GM21717 (cell line): Measurements from ENCODE around the gene ASMTL.
A peak's percentile ranks its signal among the peaks of the same experiment; 100 is the strongest.
"Not testable (repeated sequence)": the region's sequence is repeated elsewhere in the genome, so short reads cannot be mapped to it uniquely, and the experiment has no call there.

ENCODE experiments used
- ATAC-seq: cut with Tn5 transposase; IDR thresholded peaks from one replicate; pipeline ENCODE4 v1.9.1; 2021; ENCODE audit warnings: mild to moderate bottlenecking, moderate library complexity; ENCODE audit not compliant: unreplicated experiment

Gene ASMTL

GRCh38 chrX:1452516-1453394 is at the start of gene ASMTL:
ASMTL (minus strand) TSS chrX:1452909; CDS start chrX:1452840, 69 bp downstream.
- peak; percentile 69 for ATAC-seq

- ATAC-seq, result peak; percentile 32
Observed at GRCh38 chrX:1502241-1502640, 49.5 kb upstream of the ASMTL start.

- ATAC-seq, result peak; percentile 70
Observed at GRCh38 chrX:1500701-1501624, 48.3 kb upstream of the ASMTL start.

GRCh38 chrX:1496076-1496475 is 43.4 kb upstream of the ASMTL start:
- no peak for ATAC-seq

GRCh38 chrX:1493877-1494510 is 41.3 kb upstream of the ASMTL start:
- ATAC-seq, result peak; percentile 61

- peak; percentile 0 for ATAC-seq
Observed at GRCh38 chrX:1493412-1493811, 40.7 kb upstream of the ASMTL start.

DNA sequence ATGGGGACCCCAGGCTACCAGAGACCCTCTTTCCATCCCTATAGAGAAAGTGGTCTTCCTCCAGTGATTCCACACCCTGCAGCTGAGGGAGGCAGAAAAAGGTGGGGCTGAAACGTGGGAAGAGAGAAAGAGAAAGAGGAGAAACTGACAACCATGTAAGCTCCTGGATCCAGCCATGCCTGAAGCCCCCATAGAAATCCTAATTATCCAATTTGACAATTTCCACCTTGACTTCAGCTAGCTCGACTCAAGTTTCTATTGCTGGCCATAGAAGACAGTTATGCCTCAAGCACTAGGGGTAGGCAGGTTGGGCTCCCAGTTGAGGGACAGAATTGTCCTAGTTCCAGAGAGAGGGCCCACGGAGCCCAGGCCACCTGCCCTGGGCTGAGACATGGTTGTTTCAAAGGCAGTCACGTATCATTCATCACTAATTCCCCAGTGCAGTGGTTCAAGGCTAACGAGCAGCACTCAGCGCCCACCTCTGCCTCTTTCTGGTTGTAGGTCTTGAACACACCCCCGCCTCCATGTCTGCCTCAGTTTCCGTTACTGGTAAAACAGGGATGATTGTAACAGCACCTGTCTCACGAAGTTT is 39.8 kb upstream of the ASMTL start:
- ATAC-seq, result no peak

DNA sequence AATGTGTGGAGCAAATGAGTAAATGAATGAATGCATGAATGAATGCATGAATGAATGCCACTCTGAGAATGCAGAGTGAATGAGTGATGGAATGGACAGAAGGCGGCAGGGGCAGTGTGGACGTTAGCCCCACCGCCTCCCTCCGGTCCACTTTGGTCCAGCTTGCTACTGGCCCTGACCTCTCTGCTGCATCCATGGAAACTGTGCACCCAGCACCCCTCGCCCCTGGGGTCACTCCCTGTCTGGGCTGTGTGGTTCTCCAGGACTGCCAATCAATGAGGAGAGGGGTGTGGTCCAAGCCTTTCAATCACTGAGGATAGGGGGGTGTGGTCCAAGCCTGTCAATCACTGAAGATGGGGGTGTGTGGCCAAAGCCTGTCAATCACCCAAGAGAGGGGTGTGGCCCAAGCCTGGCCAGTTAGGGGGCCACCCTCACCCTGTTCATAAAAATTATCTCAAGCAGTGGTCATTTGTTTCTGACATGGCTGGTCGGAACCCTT is 39.2 kb upstream of the ASMTL start:
- peak; percentile 68 for ATAC-seq

GRCh38 chrX:1491248-1491647 is 38.5 kb upstream of the ASMTL start:
- ATAC-seq, result not testable (repeated sequence)

DNA sequence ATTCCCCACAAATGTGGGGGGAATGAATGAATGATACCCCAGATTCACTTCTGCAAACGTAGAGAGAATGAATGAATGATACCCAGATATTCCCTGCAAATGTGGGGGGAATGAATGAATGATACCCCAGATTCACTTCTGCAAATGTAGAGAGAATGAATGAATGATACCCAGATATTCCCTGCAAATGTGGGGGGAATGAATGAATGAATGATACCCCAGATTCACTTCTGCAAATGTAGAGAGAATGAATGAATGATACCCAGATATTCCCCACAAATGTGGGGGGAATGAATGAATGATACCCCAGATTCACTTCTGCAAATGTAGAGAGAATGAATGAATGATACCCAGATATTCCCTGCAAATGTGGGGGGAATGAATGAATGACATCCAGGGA is 38.0 kb upstream of the ASMTL start:
- not testable (repeated sequence) for ATAC-seq

DNA sequence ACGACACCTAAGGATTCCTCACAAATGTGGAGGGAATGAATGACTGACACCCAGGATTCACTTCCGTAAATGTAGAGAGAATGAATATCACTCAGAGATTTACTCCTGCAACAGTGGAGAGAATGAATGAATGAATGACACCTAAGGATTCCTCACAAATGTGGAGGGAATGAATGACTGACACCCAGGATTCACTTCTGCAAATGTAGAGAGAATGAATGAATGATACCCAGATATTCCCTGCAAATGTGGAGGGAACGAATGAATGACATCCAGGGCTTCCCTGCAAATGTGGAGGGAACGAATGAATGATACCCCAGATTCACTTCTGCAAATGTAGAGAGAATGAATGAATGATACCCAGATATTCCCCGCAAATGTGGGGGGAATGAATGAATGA is 36.6 kb upstream of the ASMTL start:
- not testable (repeated sequence) for ATAC-seq

DNA sequence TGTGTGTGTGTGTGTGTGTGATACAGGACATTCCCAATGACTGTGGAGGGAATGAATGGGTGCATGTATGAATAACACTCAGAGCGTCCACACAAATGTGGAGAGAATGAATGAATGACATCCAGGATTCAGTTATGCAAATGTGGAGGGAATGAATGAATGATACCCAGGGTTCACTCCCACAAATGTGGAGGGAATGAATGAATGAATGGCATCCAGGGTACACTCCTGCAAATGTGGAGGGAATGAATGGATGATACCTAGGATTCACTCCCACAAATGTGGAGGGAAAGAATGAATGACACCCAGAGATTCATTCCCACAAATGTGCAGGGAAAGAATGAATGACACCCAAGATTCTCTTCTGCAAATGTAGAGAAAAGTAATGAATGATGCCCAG is 36.0 kb upstream of the ASMTL start:
- no peak for ATAC-seq

DNA sequence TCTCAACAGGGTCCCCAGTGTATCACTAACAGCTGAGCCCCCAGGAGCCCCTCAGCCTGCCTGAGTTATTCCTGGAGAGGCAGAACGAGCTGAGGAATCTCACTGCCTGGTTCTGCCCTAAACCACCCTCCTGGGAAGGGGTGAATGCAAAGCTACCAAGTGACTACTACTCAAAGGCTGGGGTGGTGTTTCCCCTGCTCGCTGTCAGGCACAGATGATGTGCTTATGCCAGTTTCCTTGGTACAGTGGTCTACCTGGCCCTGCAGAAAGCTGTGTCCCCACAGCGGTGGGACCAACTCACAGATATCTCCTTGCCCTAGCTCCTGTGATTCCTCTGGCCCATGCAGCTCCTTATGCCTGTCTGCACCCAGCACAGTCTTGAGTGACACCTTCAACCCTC is 35.4 kb upstream of the ASMTL start:
- ATAC-seq, result no peak

- no peak for ATAC-seq
Observed at GRCh38 chrX:1487401-1487800, 34.7 kb upstream of the ASMTL start.

DNA sequence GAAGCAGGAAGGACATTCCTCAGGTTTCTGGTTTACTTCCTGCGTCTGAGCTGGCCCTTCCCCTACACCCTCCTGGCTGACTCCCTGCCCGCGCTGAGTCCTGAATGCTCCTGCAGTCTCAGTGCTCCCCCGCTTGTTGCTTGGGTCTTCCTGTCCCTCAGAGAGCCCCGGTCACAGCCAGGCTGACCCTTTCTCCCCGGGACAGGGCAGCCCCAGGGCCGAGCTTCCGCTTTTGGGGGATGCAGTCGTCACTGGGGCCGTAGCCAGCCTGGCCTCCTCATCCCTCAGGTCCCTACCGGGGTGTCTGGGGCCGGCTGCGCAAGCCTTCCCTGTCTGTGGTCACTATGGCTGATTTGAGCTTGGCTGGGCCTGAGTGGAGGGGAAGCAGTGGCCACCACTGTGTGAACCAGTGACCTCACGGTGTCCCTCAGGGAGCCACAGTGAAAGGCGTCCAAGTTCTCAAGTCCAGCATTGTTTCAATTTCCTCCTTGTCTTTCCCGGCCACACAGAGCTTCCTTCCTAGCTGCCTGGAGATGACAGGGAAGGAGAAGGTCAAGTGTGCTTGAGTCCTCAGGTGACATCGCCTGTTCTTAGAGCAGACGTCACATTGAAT is 34.1 kb upstream of the ASMTL start:
- no peak for ATAC-seq

GRCh38 chrX:1486177-1486576 is 33.5 kb upstream of the ASMTL start:
- ATAC-seq, result no peak

DNA sequence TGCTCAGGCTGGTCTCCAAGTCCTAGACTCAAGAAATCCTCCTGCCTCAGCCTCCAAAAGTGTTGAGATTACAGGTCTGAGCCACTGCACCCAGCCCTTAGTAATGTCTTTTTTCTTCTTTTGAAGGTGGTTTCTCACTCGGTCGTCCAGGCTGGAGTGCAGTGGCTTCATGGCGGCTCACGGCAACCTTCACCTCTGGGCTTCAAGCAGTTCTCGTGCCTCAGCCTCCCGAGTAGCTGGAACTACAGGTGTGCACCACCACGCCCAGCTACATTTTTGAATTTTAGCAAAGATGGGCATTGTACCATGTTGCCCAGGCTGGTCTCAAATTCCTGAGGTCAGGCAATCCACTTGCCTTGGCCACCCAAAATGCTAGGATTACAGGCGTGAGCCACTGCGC is 32.3 kb upstream of the ASMTL start:
- ATAC-seq, result no peak

- no peak for ATAC-seq
Observed at GRCh38 chrX:1484638-1485019, 31.9 kb upstream of the ASMTL start.

DNA sequence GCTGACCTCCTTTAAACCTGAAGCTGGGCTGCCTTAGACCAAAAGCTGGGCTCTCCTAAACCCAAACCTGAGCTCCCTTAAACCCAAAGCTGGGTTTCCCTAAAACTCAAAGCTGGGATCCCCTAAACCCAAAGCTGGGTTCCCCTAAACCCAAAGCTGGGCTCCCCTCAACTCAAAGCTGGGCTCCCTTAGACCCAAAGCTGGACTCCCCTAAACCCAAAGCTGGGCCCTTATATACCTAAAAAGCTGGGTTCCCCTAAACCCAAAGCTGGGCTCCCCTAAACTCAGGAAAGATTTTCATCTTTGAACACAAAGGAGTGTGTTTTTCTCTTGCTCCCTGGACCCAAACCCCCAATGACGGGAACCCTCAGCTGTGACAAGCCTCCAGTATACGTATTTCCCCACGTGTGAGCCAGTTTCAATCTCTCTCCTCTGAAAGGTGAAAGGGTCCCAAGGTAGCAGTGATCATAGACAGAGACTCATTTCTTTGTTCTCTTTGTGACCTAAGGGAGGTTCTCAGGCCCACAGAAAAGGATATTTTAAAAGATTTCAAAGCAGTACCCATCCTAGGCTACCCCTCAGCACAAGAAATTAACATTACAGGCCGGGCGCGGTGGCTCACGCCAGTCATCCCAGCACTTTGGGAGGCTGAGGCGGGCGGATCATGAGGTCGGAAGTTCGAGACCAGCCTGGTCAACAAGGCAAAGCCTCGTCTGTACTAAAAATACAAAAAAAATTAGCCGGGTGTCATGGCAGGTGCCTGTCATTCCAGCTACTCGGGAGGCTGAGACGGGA is 31.3 kb upstream of the ASMTL start:
- ATAC-seq, result peak; percentile 53
